Keratinocyte (primary cell): ENCODE measurements around the gene DCLK1. TPM values are rescaled to one million over a fixed set of nuclear protein-coding genes. Genes with fewer than 3 reads are reported as not detected.

Source experiments
- DNase-seq: peaks from one replicate; pipeline ENCODE4 v3.0.0-alpha.2; 2011; ENCODE audit warnings: low read depth, missing footprints, low spot score
- FAIRE-seq: peaks from 2 replicates; lab custom pipeline; 2011; peaks lifted over from hg19 to GRCh38; lab: Jason Lieb, UNC
- H2AFZ ChIP-seq: 2 replicates; pipeline ENCODE4 v1.6.0; 2012; ENCODE audit warnings: low read length, control low read depth, inconsistent platforms; ENCODE audit not compliant: control insufficient read depth
- H3K27ac ChIP-seq: 2 replicates; pipeline ENCODE4 v1.5.1; 2011; ENCODE audit warnings: low read length; ENCODE audit not compliant: control insufficient read depth, insufficient read depth
- H3K27me3 ChIP-seq: 3 replicates; pipeline ENCODE4 v1.6.0; 2011; ENCODE audit warnings: low read length; ENCODE audit not compliant: control insufficient read depth, insufficient read depth; ENCODE audit errors: extremely low read depth
- H3K36me3 ChIP-seq, 2 experiments: 2 replicates in 1 of 2; 3 replicates in 1 of 2; pipeline ENCODE4 v1.5.1; 2011; ENCODE audit warnings: low read length in 2 of 2, mild to moderate bottlenecking in 1 of 2; ENCODE audit not compliant: control insufficient read depth in 2 of 2, insufficient read depth in 2 of 2; ENCODE audit errors: extremely low read depth in 1 of 2
- H3K4me1 ChIP-seq: 3 replicates; pipeline ENCODE4 v1.5.1; 2011; ENCODE audit warnings: low read length; ENCODE audit not compliant: control insufficient read depth, insufficient read depth; ENCODE audit errors: extremely low read depth
- H3K4me2 ChIP-seq: 3 replicates; pipeline ENCODE4 v1.6.0; 2011; ENCODE audit warnings: low read depth, low read length; ENCODE audit not compliant: control insufficient read depth, insufficient read depth; ENCODE audit errors: extremely low read depth
- H3K4me3 ChIP-seq, 3 experiments: fragments of 200-600 bp in 1 of 3; sonication (generic) in 1 of 3; 2 replicates in 2 of 3; 3 replicates in 1 of 3; pipeline ENCODE4 v1.5.1; 2011 to 2016; ENCODE audit warnings: low read length in 3 of 3, mild to moderate bottlenecking in 3 of 3, control low read depth in 2 of 3, inconsistent platforms in 1 of 3, low read depth in 1 of 3, mixed read lengths in 1 of 3, mixed run types in 1 of 3, moderate library complexity in 1 of 3; ENCODE audit not compliant: control insufficient read depth in 2 of 3, insufficient read depth in 2 of 3; ENCODE audit errors: extremely low read depth in 1 of 3
- H3K79me2 ChIP-seq: 2 replicates; pipeline ENCODE4 v1.6.0; 2012; ENCODE audit warnings: low read length; ENCODE audit not compliant: control insufficient read depth, insufficient read depth
- H3K9ac ChIP-seq: 3 replicates; pipeline ENCODE4 v1.6.0; 2011; ENCODE audit warnings: low read length; ENCODE audit not compliant: control insufficient read depth, insufficient read depth; ENCODE audit errors: extremely low read depth
- H3K9me1 ChIP-seq: 3 replicates; pipeline ENCODE4 v1.6.0; 2011; ENCODE audit warnings: low read length; ENCODE audit not compliant: control insufficient read depth, insufficient read depth; ENCODE audit errors: extremely low read depth
- H3K9me3 ChIP-seq: 2 replicates; pipeline ENCODE4 v1.5.1; 2012; ENCODE audit warnings: low read depth, low read length; ENCODE audit not compliant: control insufficient read depth
- H4K20me1 ChIP-seq: 3 replicates; pipeline ENCODE4 v1.6.0; 2011; ENCODE audit warnings: low read length; ENCODE audit not compliant: control insufficient read depth, insufficient read depth; ENCODE audit errors: extremely low read depth
- EZH2 ChIP-seq: IDR thresholded peaks from one replicate; pipeline ENCODE4 v1.6.1; 2012; ENCODE audit warnings: inconsistent platforms, mild to moderate bottlenecking, low read length, moderate library complexity
- dilution Hi-C: fragments of 300-500 bp; cut with MboI; formaldehyde crosslinking; loops from one replicate; pipeline ENCODE4 v1.7.0; 2020; ENCODE audit warnings: low sequenced_read_pairs; ENCODE audit not compliant: extremely low pct_ligation_motif_present
- polyA plus RNA-seq, 5 experiments: library from polyadenylated mRNA; depleted of rRNA in 3 of 5; stranded (reverse) in 3 of 5; stranded (forward) in 1 of 5; unstranded in 1 of 5; fragments of >200 nt; gene quantifications; 1 replicate in 1 of 5; 2 replicates in 3 of 5; 3 replicates in 1 of 5; pipeline versions ENCODE4 v1.2.1 to v1.2.3, GENCODE V29; 2011 to 2012; ENCODE audit warnings: missing spikeins in 2 of 5, low read depth in 1 of 5, low replicate concordance in 1 of 5
- TF ChIP-seq, protein P1 (sequence below), 3 experiments: IDR thresholded peaks in 1 of 3; conservative IDR thresholded peaks in 1 of 3; optimal IDR thresholded peaks in 1 of 3; 2 replicates in 2 of 3; 3 replicates in 1 of 3; pipeline versions ENCODE3 to v1.5.1; 2011; ENCODE audit warnings: low read length in 3 of 3, mild to moderate bottlenecking in 3 of 3, moderate library complexity in 2 of 3, control low read depth in 1 of 3, inconsistent platforms in 1 of 3; ENCODE audit not compliant: insufficient read depth in 2 of 3; ENCODE audit errors: extremely low read depth in 1 of 3

The DCLK1 gene
- polyA plus RNA-seq, 1 donor (not counting 4 experiments of a cell fraction or from before 2014, with no cell fraction given): 0.04 TPM

DNA sequence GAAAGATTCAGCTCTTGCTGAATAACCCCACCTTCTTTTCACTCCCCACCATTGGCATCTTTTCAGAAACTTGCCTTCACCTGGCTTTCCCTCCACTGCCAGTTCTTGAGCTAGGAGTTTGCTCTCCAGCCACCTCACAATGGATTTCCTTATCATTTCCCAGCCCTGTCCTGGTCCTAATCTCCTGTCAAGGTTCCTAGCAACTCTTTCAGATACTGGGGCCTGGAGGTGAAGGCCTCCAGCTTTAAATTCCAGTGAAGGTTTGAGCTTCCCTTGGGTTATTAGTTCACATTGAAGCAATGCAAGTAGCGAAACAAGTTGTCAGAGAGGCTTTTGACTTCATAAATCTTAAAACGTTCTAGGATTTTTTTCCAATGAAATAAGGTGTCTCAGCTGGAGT lies 333.9 kb downstream of the DCLK1 start:
- H3K79me2 ChIP-seq: no peaks in the 10 kb centered on the region
- H3K9me1 ChIP-seq: no peaks in the 10 kb centered on the region
- no peaks in the 10 kb centered on the region for H3K36me3 ChIP-seq
- H3K27ac ChIP-seq: no peak overlapping the region
- no peak for FAIRE-seq
- TF ChIP-seq, protein P1, sequence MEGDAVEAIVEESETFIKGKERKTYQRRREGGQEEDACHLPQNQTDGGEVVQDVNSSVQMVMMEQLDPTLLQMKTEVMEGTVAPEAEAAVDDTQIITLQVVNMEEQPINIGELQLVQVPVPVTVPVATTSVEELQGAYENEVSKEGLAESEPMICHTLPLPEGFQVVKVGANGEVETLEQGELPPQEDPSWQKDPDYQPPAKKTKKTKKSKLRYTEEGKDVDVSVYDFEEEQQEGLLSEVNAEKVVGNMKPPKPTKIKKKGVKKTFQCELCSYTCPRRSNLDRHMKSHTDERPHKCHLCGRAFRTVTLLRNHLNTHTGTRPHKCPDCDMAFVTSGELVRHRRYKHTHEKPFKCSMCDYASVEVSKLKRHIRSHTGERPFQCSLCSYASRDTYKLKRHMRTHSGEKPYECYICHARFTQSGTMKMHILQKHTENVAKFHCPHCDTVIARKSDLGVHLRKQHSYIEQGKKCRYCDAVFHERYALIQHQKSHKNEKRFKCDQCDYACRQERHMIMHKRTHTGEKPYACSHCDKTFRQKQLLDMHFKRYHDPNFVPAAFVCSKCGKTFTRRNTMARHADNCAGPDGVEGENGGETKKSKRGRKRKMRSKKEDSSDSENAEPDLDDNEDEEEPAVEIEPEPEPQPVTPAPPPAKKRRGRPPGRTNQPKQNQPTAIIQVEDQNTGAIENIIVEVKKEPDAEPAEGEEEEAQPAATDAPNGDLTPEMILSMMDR (optimal IDR thresholded peaks at IDR 0.05 in 1 of 3, IDR thresholded peaks at IDR 0.05 in 1 of 3, conservative IDR thresholded peaks at IDR 0.05 in 1 of 3; ENCODE audit: extremely low read depth in 1 of 3, insufficient read depth in 2 of 3, low read length in 3 of 3): no peak
- TF ChIP-seq EZH2: no peak
- H3K4me3 ChIP-seq: no peak overlapping the region
- no peak overlapping the region for H3K9ac ChIP-seq
- H3K9me3 ChIP-seq: no peaks in the 10 kb centered on the region
- no peak overlapping the region for H2AFZ ChIP-seq
- H3K4me1 ChIP-seq: no peaks in the 10 kb centered on the region
- DNase-seq: no peak
- H3K27me3 ChIP-seq: no peaks in the 10 kb centered on the region
- no peak overlapping the region for H3K4me2 ChIP-seq
- no peaks in the 10 kb centered on the region for H4K20me1 ChIP-seq
- dilution Hi-C loops: no loop called here

DNA sequence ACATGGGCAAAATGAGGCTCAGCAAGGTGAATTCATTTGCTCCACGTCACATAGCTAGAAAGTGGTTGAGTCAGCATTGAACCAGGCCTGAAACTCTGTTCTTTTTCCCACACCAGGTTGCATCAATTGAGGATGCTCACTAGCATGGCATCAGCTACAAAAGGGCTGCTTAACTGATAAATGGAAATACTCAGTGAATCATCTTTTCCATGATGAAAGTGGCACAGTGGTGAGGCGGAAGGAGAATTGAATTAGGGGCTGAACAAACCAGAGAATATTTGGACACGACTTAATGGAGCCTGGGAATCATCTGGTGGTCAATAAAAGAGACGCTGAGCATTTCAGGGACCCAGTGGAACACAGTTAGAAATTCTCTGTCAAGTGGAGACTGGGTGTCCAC lies 334.6 kb downstream of the DCLK1 start:
- Histone ChIP-seq H3K27ac (no peak overlapping the region), H3K9me3 (no peaks in the 10 kb centered on the region), H3K4me1 (no peaks in the 10 kb centered on the region), H2AFZ (no peak overlapping the region), H3K27me3 (no peaks in the 10 kb centered on the region), H3K36me3 (no peaks in the 10 kb centered on the region), H3K9ac (no peak overlapping the region), H3K4me2 (no peak overlapping the region), H3K4me3 (no peak overlapping the region), H3K9me1 (no peaks in the 10 kb centered on the region), H4K20me1 (no peaks in the 10 kb centered on the region), H3K79me2 (no peaks in the 10 kb centered on the region)
- FAIRE-seq (no peak), DNase-seq (no peak)
- dilution Hi-C loops: no loop called here
- TF ChIP-seq, protein P1 (optimal IDR thresholded peaks at IDR 0.05 in 1 of 3, IDR thresholded peaks at IDR 0.05 in 1 of 3, conservative IDR thresholded peaks at IDR 0.05 in 1 of 3; ENCODE audit: extremely low read depth in 1 of 3, insufficient read depth in 2 of 3, low read length in 3 of 3): no peak
- TF ChIP-seq EZH2: no peak
